ENCODE measurements around the gene PLEKHG3. TPM values are rescaled to one million over a fixed set of nuclear protein-coding genes. Genes with fewer than 3 reads are reported as not detected.

The PLEKHG3 gene
- total and polyA plus RNA-seq, 2 of the 4 experiments (the other 2 are of a cell fraction), result 8.2 to 8.4 TPM

- Histone ChIP-seq H3K18ac (ENCODE audit: low read depth, low read length) (no peak overlapping the region), H3K27me3 (ENCODE audit: control insufficient read depth, insufficient read depth, low read length) (no peaks in the 10 kb centered on the region), H3K9me1 (ENCODE audit: insufficient read depth, low read length) (peaks cover 6% of the 10 kb centered on the region; the same call in 1 of the 2 replicates), H4K5ac (ENCODE audit: low read depth, low read length) (no peak overlapping the region), H4K20me1 (ENCODE audit: insufficient read depth, low read length) (no peaks in the 10 kb centered on the region), H3K23ac (ENCODE audit: low read depth, low read length) (no peak overlapping the region), H3K14ac (replicated peaks; ENCODE audit: low read depth, low read length) (no peak overlapping the region), H4K91ac (ENCODE audit: insufficient read depth, low read depth, low read length) (no peak overlapping the region), H2BK5ac (ENCODE audit: low read depth, low read length, poor library complexity, severe bottlenecking) (no peak overlapping the region), H2BK20ac (ENCODE audit: low read depth, low read length) (no peak overlapping the region), H3K56ac (ENCODE audit: extremely low read depth, insufficient read depth, low read length) (no peak overlapping the region), H2BK120ac (ENCODE audit: low read depth, low read length) (no peak overlapping the region), H4K8ac (ENCODE audit: low read depth in 2 of 2, low read length in 2 of 2) (no peak overlapping the region), H2AK9ac (replicated peaks; ENCODE audit: low read depth, low read length, poor library complexity) (no peak overlapping the region), H3K4me3 (ENCODE audit: insufficient read depth, low read depth, low read length) (no peak overlapping the region), H3K4ac (ENCODE audit: low read depth, low read length) (no peak overlapping the region), H2AFZ (replicated peaks; ENCODE audit: low read length, poor library complexity) (no peak overlapping the region), H3K9ac (ENCODE audit: low read depth, low read length) (no peak overlapping the region), H2AK5ac (ENCODE audit: low read depth, low read length) (no peak overlapping the region), H3K4me1 (ENCODE audit: control insufficient read depth, insufficient read depth, low read length) (peaks cover 2% of the 10 kb centered on the region), H3K27ac (ENCODE audit: insufficient read depth, low read length) (no peak overlapping the region), H3K36me3 (ENCODE audit: control insufficient read depth, insufficient read depth, low read length) (peaks cover 28% of the 10 kb centered on the region), H2BK15ac (ENCODE audit: low read depth, low read length) (no peak overlapping the region), H3K79me1 (ENCODE audit: low read depth in 1 of 2, low read length in 2 of 2) (peaks cover 0 to 7% of the 10 kb centered on the region in 2 experiments; a peak in 2 of 4 replicates), H3K9me3 (ENCODE audit: control insufficient read depth, insufficient read depth, low read length) (no peaks in the 10 kb centered on the region), H3K4me2 (ENCODE audit: low read depth, low read length) (no peak overlapping the region)
- 92% methylated on average over 4 of the region's 10 CpGs; no CpG with 5 or more reads in 1 of the 2 experiments for WGBS, 2 experiments (ENCODE audit: extremely low coverage in 2 of 2, insufficient read length in 1 of 2)
- intact Hi-C loops (cut with micrococcal nuclease) (no loop called here), in situ Hi-C loops (cut with MboI; ENCODE audit: low sequenced_read_pairs) (no loop called here), dilution Hi-C loops (cut with HindIII; ENCODE audit: low sequenced_read_pairs, unreplicated experiment) (no loop called here)
- POLR2A ChIA-PET (ENCODE audit: unreplicated experiment), result no interaction called here
- TF ChIP-seq SMC3 (IDR thresholded peaks at IDR 0.05; ENCODE audit: low read depth, low read length) (no peak), POLR2A (IDR thresholded peaks at IDR 0.05; ENCODE audit: low read depth, low read length) (no peak), MAFK (IDR thresholded peaks at IDR 0.05; ENCODE audit: low read depth, low read length) (no peak), USF2 (IDR thresholded peaks at IDR 0.05; ENCODE audit: low read depth, low read length) (no peak), MAZ (IDR thresholded peaks at IDR 0.05; ENCODE audit: borderline replicate concordance, low read depth, low read length) (no peak), BHLHE40 (IDR thresholded peaks at IDR 0.05; ENCODE audit: low read depth, low read length) (no peak), CHD1 (IDR thresholded peaks at IDR 0.05; ENCODE audit: low read depth, low read length) (no peak), ELK1 (IDR thresholded peaks at IDR 0.05; ENCODE audit: borderline replicate concordance, low read depth, low read length) (no peak), MXI1 (IDR thresholded peaks at IDR 0.05; ENCODE audit: borderline replicate concordance, low read depth, low read length) (no peak), FOS (IDR thresholded peaks at IDR 0.05; ENCODE audit: low read depth, low read length) (no peak), CTCF (conservative IDR thresholded peaks at IDR 0.05; ENCODE audit: low read depth, low read length) (no peak), RCOR1 (IDR thresholded peaks at IDR 0.05; ENCODE audit: insufficient replicate concordance, low read length) (no peak), RAD21 (IDR thresholded peaks at IDR 0.05; ENCODE audit: low read length) (no peak), CEBPB (IDR thresholded peaks at IDR 0.05; ENCODE audit: low read depth, low read length) (no peak), NFE2L2 (IDR thresholded peaks at IDR 0.05; ENCODE audit: low read depth, low read length) (no peak)
- CTCF ChIA-PET, result no interaction called here
- BruUV-seq (replicated peaks), result no TSS peak
- ATAC-seq (ENCODE audit: low read depth), result no peak
- no peak for DNase-seq
Observed at GRCh38 chr14:64728856-64729255, 24.6 kb downstream of the PLEKHG3 start.
